Stimulated activated CD8-positive, alpha-beta memory T cell treated with anti-CD3 and anti-CD28 coated beads, Interleukin-4, amount 100 ng/mL, for 24 hours (primary cell): ENCODE results near the gene NTF4.
"Not testable (repeated sequence)": the region's sequence is repeated elsewhere in the genome, so short reads cannot be mapped to it uniquely, and the experiment has no call there.

ENCODE experiments used
- DNase-seq: peaks from one replicate; pipeline ENCODE4 v3.0.0-alpha.2; 2020; ENCODE audit warnings: low read depth

NTF4 gene

GRCh38 chr19:49020931-49021895 lies 43.4 kb downstream of the NTF4 start:
- no peak for DNase-seq

- DNase-seq, result no peak
These were observed 44.3 kb downstream of the NTF4 start for GRCh38 chr19:49020342-49020741.

- peak; percentile 43 for DNase-seq
These were observed 45.2 kb downstream of the NTF4 start for GRCh38 chr19:49019242-49019932.

GRCh38 chr19:49018388-49019241 lies 46.0 kb downstream of the NTF4 start:
- not testable (repeated sequence) for DNase-seq

GRCh38 chr19:49017666-49018351 lies 46.8 kb downstream of the NTF4 start:
- peak; percentile 52 for DNase-seq

- no peak for DNase-seq
These were observed 47.5 kb downstream of the NTF4 start, which contains the start of gene LHB for GRCh38 chr19:49017041-49017665. LHB (minus strand) TSS chr19:49017091; CDS start chr19:49017081, 10 bp downstream.

- no peak for DNase-seq
These were observed 48.4 kb downstream of the NTF4 start for GRCh38 chr19:49016067-49016839.

GRCh38 chr19:49014870-49015255 lies 49.8 kb downstream of the NTF4 start:
- DNase-seq, result no peak

- DNase-seq, result no peak
These were observed 50.3 kb downstream of the NTF4 start for GRCh38 chr19:49014123-49014869.

- DNase-seq, result no peak
These were observed 53.4 kb downstream of the NTF4 start for GRCh38 chr19:49011194-49011593.
